HG03108 (cell line): ENCODE data around the gene SH3GL3.

ENCODE experiments used
- ATAC-seq: cut with Tn5 transposase; IDR thresholded peaks from one replicate; pipeline ENCODE4 v1.9.1; 2021; ENCODE audit warnings: moderate library complexity; ENCODE audit not compliant: unreplicated experiment

Gene SH3GL3

GRCh38 chr15:83503595-83504364 is 56.6 kb downstream of the SH3GL3 start:
- no peak for ATAC-seq

GRCh38 chr15:83504365-83504764 is 57.2 kb downstream of the SH3GL3 start:
- no peak for ATAC-seq

- ATAC-seq = no peak
Observed at GRCh38 chr15:83510001-83510400, 62.9 kb downstream of the SH3GL3 start.

- no peak for ATAC-seq
Observed at GRCh38 chr15:83512459-83512858, 65.3 kb downstream of the SH3GL3 start.

- no peak for ATAC-seq
Observed at GRCh38 chr15:83514584-83514983, 67.4 kb downstream of the SH3GL3 start.

- no peak for ATAC-seq
Observed at GRCh38 chr15:83515164-83515563, 68.0 kb downstream of the SH3GL3 start.

- ATAC-seq = no peak
Observed at GRCh38 chr15:83516935-83517334, 69.8 kb downstream of the SH3GL3 start.

- ATAC-seq = no peak
Observed at GRCh38 chr15:83526319-83526718, 79.2 kb downstream of the SH3GL3 start.

GRCh38 chr15:83533410-83533962 is 86.3 kb downstream of the SH3GL3 start:
- ATAC-seq = no peak

- no peak for ATAC-seq
Observed at GRCh38 chr15:83537606-83538005, 90.5 kb downstream of the SH3GL3 start.

GRCh38 chr15:83538682-83539081 is 91.5 kb downstream of the SH3GL3 start:
- no peak for ATAC-seq

- no peak for ATAC-seq
Observed at GRCh38 chr15:83545804-83546511, 98.8 kb downstream of the SH3GL3 start.

GRCh38 chr15:83546512-83546888 is 99.4 kb downstream of the SH3GL3 start:
- ATAC-seq = no peak

- ATAC-seq = no peak
Observed at GRCh38 chr15:83547168-83547567, 100.0 kb downstream of the SH3GL3 start.

- no peak for ATAC-seq
Observed at GRCh38 chr15:83549623-83550022, 102.5 kb downstream of the SH3GL3 start.

- no peak for ATAC-seq
Observed at GRCh38 chr15:83554558-83554957, 107.4 kb downstream of the SH3GL3 start.

- ATAC-seq = no peak
Observed at GRCh38 chr15:83555383-83555782, 108.2 kb downstream of the SH3GL3 start.

GRCh38 chr15:83556068-83556467 is 108.9 kb downstream of the SH3GL3 start:
- ATAC-seq = no peak

- no peak for ATAC-seq
Observed at GRCh38 chr15:83556754-83557153, 109.6 kb downstream of the SH3GL3 start.

GRCh38 chr15:83558146-83558545 is 111.0 kb downstream of the SH3GL3 start:
- ATAC-seq = no peak

- ATAC-seq = no peak
Observed at GRCh38 chr15:83559310-83559966, 112.3 kb downstream of the SH3GL3 start.

- no peak for ATAC-seq
Observed at GRCh38 chr15:83561661-83562060, 114.5 kb downstream of the SH3GL3 start.
